AG10803 (cell line): Measurements from ENCODE around the gene GUCY1A2.
"Not testable (repeated sequence)": the region's sequence is repeated elsewhere in the genome, so short reads cannot be mapped to it uniquely, and the experiment has no call there.

Source experiments
- DNase-seq: peaks from one replicate; pipeline ENCODE4 v3.0.0; 2010; ENCODE audit warnings: low read depth
- H3K4me3 ChIP-seq: 2 replicates; pipeline ENCODE4 v1.5.1; 2011; ENCODE audit warnings: mild to moderate bottlenecking, low read length, control low read depth
- CTCF ChIP-seq: conservative IDR thresholded peaks from 2 replicates; pipeline ENCODE4 v1.5.1; 2011; ENCODE audit warnings: mild to moderate bottlenecking, low read length, control low read depth, inconsistent platforms

Gene GUCY1A2

GRCh38 chr11:106904826-106905225, 113.5 kb downstream of the GUCY1A2 start:
- H3K4me3 ChIP-seq, result no peak overlapping the region
- no peak for DNase-seq
- TF ChIP-seq CTCF, result no peak

GRCh38 chr11:106889718-106890117, 128.6 kb downstream of the GUCY1A2 start:
- DNase-seq, result no peak
- no peak overlapping the region for H3K4me3 ChIP-seq
- no peak for TF ChIP-seq CTCF

GRCh38 chr11:106888386-106888785, 129.9 kb downstream of the GUCY1A2 start:
- no peak overlapping the region for H3K4me3 ChIP-seq
- TF ChIP-seq CTCF, result no peak
- no peak for DNase-seq

- not testable (repeated sequence) for DNase-seq, H3K4me3 ChIP-seq
Observed at GRCh38 chr11:106883693-106884092, 134.6 kb downstream of the GUCY1A2 start.

- TF ChIP-seq CTCF, result no peak
- no peak for DNase-seq
- no peak overlapping the region for H3K4me3 ChIP-seq
Observed at GRCh38 chr11:106879832-106880546, 138.3 kb downstream of the GUCY1A2 start.

- DNase-seq, result no peak
- TF ChIP-seq CTCF, result no peak
- H3K4me3 ChIP-seq, result no peak overlapping the region
Observed at GRCh38 chr11:106879029-106879428, 139.2 kb downstream of the GUCY1A2 start.

- H3K4me3 ChIP-seq, result no peak overlapping the region
- TF ChIP-seq CTCF, result no peak
- DNase-seq, result no peak
Observed at GRCh38 chr11:106875013-106875412, 143.3 kb downstream of the GUCY1A2 start.

- DNase-seq, result no peak
- TF ChIP-seq CTCF, result no peak
- H3K4me3 ChIP-seq, result no peak overlapping the region
Observed at GRCh38 chr11:106872246-106872645, 146.0 kb downstream of the GUCY1A2 start.
